HepG2 (cell line): ENCODE results near the gene PTAR1. TPM values are rescaled to one million over a fixed set of nuclear protein-coding genes. Genes with fewer than 3 reads are reported as not detected.

Experiments used
- CENPX ChIP-seq: sonication (generic); formaldehyde crosslinking; IDR thresholded peaks from 2 replicates; pipeline ENCODE4 v1.9.0; 2021; ENCODE audit warnings: mild to moderate bottlenecking, missing genetic modification reagents, moderate library complexity
- IKZF1 ChIP-seq: fragments of 450-650 bp; IDR thresholded peaks from 2 replicates; pipeline ENCODE4 v1.7.1; 2016
- NR2F1 ChIP-seq, 2 experiments: fragments of 450-650 bp in 1 of 2; formaldehyde crosslinking in 1 of 2; IDR thresholded peaks; 2 replicates each; pipeline versions ENCODE4 v1.5.0 to v1.6.1; 2016 to 2020; ENCODE audit warnings: mild to moderate bottlenecking in 1 of 2, missing compliant biosample characterization in 1 of 2, missing genetic modification reagents in 1 of 2, moderate library complexity in 1 of 2
- PRDM10 ChIP-seq: sonication (generic); formaldehyde crosslinking; IDR thresholded peaks from 2 replicates; pipeline ENCODE4 v1.4.0; 2020; ENCODE audit warnings: low read depth, missing genetic modification reagents
- SNAPC2 ChIP-seq: sonication (generic); formaldehyde crosslinking; IDR thresholded peaks from 2 replicates; pipeline ENCODE4 v1.8.1; 2022; ENCODE audit warnings: mild to moderate bottlenecking, missing genetic modification reagents
- TAF15 ChIP-seq: fragments of 200-400 bp; formaldehyde crosslinking; IDR thresholded peaks from one replicate; pipeline ENCODE4 v1.6.1; 2018; ENCODE audit warnings: mild to moderate bottlenecking, low read depth, low read length; ENCODE audit not compliant: poor library complexity, severe bottlenecking
- ZNF143 ChIP-seq: sonication (generic); formaldehyde crosslinking; IDR thresholded peaks from 2 replicates; pipeline ENCODE4 v1.4.0; 2020; ENCODE audit warnings: missing genetic modification reagents
- ZNF225 ChIP-seq: sonication (generic); formaldehyde crosslinking; IDR thresholded peaks from 2 replicates; pipeline ENCODE4 v1.4.0; 2020; ENCODE audit warnings: mild to moderate bottlenecking, missing genetic modification reagents
- ZNF235 ChIP-seq: sonication (generic); formaldehyde crosslinking; IDR thresholded peaks from 2 replicates; pipeline ENCODE4 v1.8.1; 2023; ENCODE audit warnings: mild to moderate bottlenecking, missing genetic modification reagents, borderline replicate concordance
- ZNF260 ChIP-seq: sonication (generic); formaldehyde crosslinking; IDR thresholded peaks from 2 replicates; pipeline ENCODE4 v1.4.0; 2020; ENCODE audit warnings: missing genetic modification reagents, low read depth, mild to moderate bottlenecking, borderline replicate concordance
- ZNF513 ChIP-seq: sonication (generic); formaldehyde crosslinking; conservative IDR thresholded peaks from 2 replicates; pipeline ENCODE4 v1.5.0; 2020; ENCODE audit warnings: missing genetic modification reagents
- ZNF569 ChIP-seq: sonication (generic); formaldehyde crosslinking; IDR thresholded peaks from 2 replicates; pipeline ENCODE4 v1.5.0; 2020; ENCODE audit warnings: mild to moderate bottlenecking, missing genetic modification reagents, moderate library complexity, borderline replicate concordance
- ZNF574 ChIP-seq: sonication (generic); formaldehyde crosslinking; IDR thresholded peaks from 2 replicates; pipeline ENCODE4 v1.4.0; 2020; ENCODE audit warnings: missing genetic modification reagents
- ZNF720 ChIP-seq: sonication (generic); formaldehyde crosslinking; IDR thresholded peaks from 2 replicates; pipeline ENCODE4 v1.4.0; 2020; ENCODE audit warnings: missing genetic modification reagents
- polyA plus RNA-seq, 8 experiments: library from polyadenylated mRNA; depleted of rRNA in 3 of 8; stranded (reverse) in 7 of 8; unstranded in 1 of 8; fragments of >200 nt; fragmentation: Illumina TruSeq in 4 of 8; extraction: Trizol in 4 of 8; gene quantifications; 2 replicates each; pipeline versions ENCODE4 v1.2.1 to v1.2.3, GENCODE V29; 2011 to 2016; ENCODE audit warnings: low read depth in 4 of 8, missing spikeins in 1 of 8, mixed read lengths in 1 of 8; ENCODE audit not compliant: insufficient read depth in 1 of 8
- total RNA-seq, 5 experiments: library from RNA; depleted of rRNA; stranded (reverse); fragments of >200 nt; fragmentation: Illumina TruSeq; extraction: Trizol; gene quantifications; 2 replicates each; pipeline ENCODE4 v1.2.3, GENCODE V29; 2016; ENCODE audit warnings: low read depth in 1 of 5
- TF ChIP-seq, protein P1 (sequence below): sonication (generic); formaldehyde crosslinking; IDR thresholded peaks from 2 replicates; pipeline ENCODE4 v1.5.0; 2020; ENCODE audit warnings: missing genetic modification reagents
- TF ChIP-seq, protein P2 (sequence below): sonication (generic); formaldehyde crosslinking; IDR thresholded peaks from 2 replicates; pipeline ENCODE4 v1.4.0; 2020; ENCODE audit warnings: mild to moderate bottlenecking, missing genetic modification reagents

PTAR1 gene
- total and polyA plus RNA-seq, 2 of the 13 experiments (the other 11 are each of a cell fraction or from before 2014, with no cell fraction given) = 26.5 to 42.1 TPM

GRCh38 chr9:69755205-69755604 lies 4.6 kb downstream of the PTAR1 start (continued):
- TF ChIP-seq TAF15 = no peak
- no peak for TF ChIP-seq ZNF574 (CRISPR knock-in tag)
- TF ChIP-seq, protein P1, sequence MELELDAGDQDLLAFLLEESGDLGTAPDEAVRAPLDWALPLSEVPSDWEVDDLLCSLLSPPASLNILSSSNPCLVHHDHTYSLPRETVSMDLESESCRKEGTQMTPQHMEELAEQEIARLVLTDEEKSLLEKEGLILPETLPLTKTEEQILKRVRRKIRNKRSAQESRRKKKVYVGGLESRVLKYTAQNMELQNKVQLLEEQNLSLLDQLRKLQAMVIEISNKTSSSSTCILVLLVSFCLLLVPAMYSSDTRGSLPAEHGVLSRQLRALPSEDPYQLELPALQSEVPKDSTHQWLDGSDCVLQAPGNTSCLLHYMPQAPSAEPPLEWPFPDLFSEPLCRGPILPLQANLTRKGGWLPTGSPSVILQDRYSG (CRISPR knock-in tag) = no peak
- no peak for TF ChIP-seq ZNF569 (CRISPR knock-in tag)
- TF ChIP-seq, protein P2, sequence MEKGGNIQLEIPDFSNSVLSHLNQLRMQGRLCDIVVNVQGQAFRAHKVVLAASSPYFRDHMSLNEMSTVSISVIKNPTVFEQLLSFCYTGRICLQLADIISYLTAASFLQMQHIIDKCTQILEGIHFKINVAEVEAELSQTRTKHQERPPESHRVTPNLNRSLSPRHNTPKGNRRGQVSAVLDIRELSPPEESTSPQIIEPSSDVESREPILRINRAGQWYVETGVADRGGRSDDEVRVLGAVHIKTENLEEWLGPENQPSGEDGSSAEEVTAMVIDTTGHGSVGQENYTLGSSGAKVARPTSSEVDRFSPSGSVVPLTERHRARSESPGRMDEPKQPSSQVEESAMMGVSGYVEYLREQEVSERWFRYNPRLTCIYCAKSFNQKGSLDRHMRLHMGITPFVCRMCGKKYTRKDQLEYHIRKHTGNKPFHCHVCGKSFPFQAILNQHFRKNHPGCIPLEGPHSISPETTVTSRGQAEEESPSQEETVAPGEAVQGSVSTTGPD (CRISPR knock-in tag) = no peak
- no peak for TF ChIP-seq ZNF143 (CRISPR knock-in tag)
- TF ChIP-seq NR2F1 (CRISPR knock-in tag; IDR thresholded peaks at IDR 0.05) = no peak
- TF ChIP-seq ZNF235 = no peak
- no peak for TF ChIP-seq ZNF260 (CRISPR knock-in tag)
- TF ChIP-seq ZNF513 (CRISPR knock-in tag) = no peak
- TF ChIP-seq ZNF720 (CRISPR knock-in tag) = no peak
- TF ChIP-seq SNAPC2 = no peak
- no peak for TF ChIP-seq PRDM10 (CRISPR knock-in tag)
- no peak for TF ChIP-seq CENPX (CRISPR knock-in tag)
- no peak for TF ChIP-seq IKZF1
- no peak for TF ChIP-seq ZNF225
